Right cardiac atrium (tissue), 5 donors: ENCODE data around the gene EFCAB11. TPM values are rescaled to one million over a fixed set of nuclear protein-coding genes. Genes with fewer than 3 reads are reported as not detected.

ENCODE experiments used
- ATAC-seq, 2 donors: fragments of 200-7000 bp; cut with Tn5 transposase; one replicate each; pipeline versions ENCODE4 v1.8.0 to v1.9.1; 2020; ENCODE audit warnings: moderate library complexity in 2 of 2, mild to moderate bottlenecking in 1 of 2
- DNase-seq, 3 donors: peaks; one replicate each; pipeline ENCODE4 v3.0.0-alpha.2; 2020
- H3K27ac ChIP-seq: one replicate; pipeline ENCODE4 v1.5.1; 2013; ENCODE audit warnings: mild to moderate bottlenecking, low read length, control low read depth, moderate library complexity
- H3K27me3 ChIP-seq: one replicate; pipeline ENCODE4 v1.6.1; 2013; ENCODE audit not compliant: control insufficient read depth, insufficient read depth
- H3K4me1 ChIP-seq: one replicate; pipeline ENCODE4 v1.6.1; 2013; ENCODE audit warnings: low read length; ENCODE audit not compliant: control insufficient read depth, insufficient read depth
- H3K4me3 ChIP-seq: one replicate; pipeline ENCODE4 v1.5.1; 2013; ENCODE audit warnings: low read length, control low read depth
- H3K9me3 ChIP-seq: one replicate; pipeline ENCODE4 v1.6.1; 2013; ENCODE audit warnings: low read length; ENCODE audit not compliant: control insufficient read depth
- WGBS: extraction: QIAGEN DNeasy Blood & Tissue Kit; methylation state at CpG from one replicate; pipeline ENCODE4 v1.1.7; 2013; 5-methylcytosine and 5-hydroxymethylcytosine counted together
- intact Hi-C, 4 donors: fragments of 100-400 bp; cut with DNase I; formaldehyde crosslinking; loops; one replicate each; pipeline versions ENCODE4 v1.11.0 to v1.14.0; 2022 to 2023
- polyA plus RNA-seq: library from polyadenylated mRNA; stranded (reverse); fragments of 200-250 nt; gene quantifications from one replicate; pipeline ENCODE4 v1.2.3, GENCODE V29; 2013
- total RNA-seq, 4 donors: library from RNA; stranded (reverse); fragmentation: NEBNext Ultra II Directional; extraction: Animal tissue kit (Norgen Biotek cat#: 25700); gene quantifications; one replicate each; pipeline ENCODE4 v1.2.1, GENCODE V29; 2021
- donor health status: healthy with polysubstance abuse.
- donor health status: DM: no; HTN: yes; CAD: no.
- donor health status: DM: no; HTN: no; CAD: no.
- donor health status: DM: no; HTN: yes; CAD: no; lungs with severe emphysema.
- donor health status: DM: yes; HTN: yes; CAD: no.

The EFCAB11 gene
- total and polyA plus RNA-seq, 5 donors, result 3.0 to 4.2 (median 4.2) TPM

- no peaks in the 10 kb centered on the region for H3K27me3 ChIP-seq
- ATAC-seq (no peak), DNase-seq (no peak)
- H3K4me3 ChIP-seq, result no peak overlapping the region
- intact Hi-C loops, result no loop called here
- 96% methylated on average over 2 of the region's 2 CpGs for WGBS
- no peaks in the 10 kb centered on the region for H3K4me1 ChIP-seq
- H3K27ac ChIP-seq, result no peak overlapping the region
- H3K9me3 ChIP-seq, result no peaks in the 10 kb centered on the region
Observed at GRCh38 chr14:89983375-89983774, 28.8 kb upstream of the EFCAB11 start.

GRCh38 chr14:89978656-89979055 is 24.1 kb upstream of the EFCAB11 start:
- Histone ChIP-seq H3K4me1 (no peaks in the 10 kb centered on the region), H3K27ac (no peak overlapping the region), H3K27me3 (no peaks in the 10 kb centered on the region), H3K9me3 (no peaks in the 10 kb centered on the region), H3K4me3 (no peak overlapping the region)
- DNase-seq (no peak), ATAC-seq (no peak)
- intact Hi-C loops, result no loop called here
- 62% methylated on average over 4 of the region's 4 CpGs for WGBS

- H3K27ac ChIP-seq, result no peak overlapping the region
- no peak overlapping the region for H3K4me3 ChIP-seq
- no peak for DNase-seq
- H3K9me3 ChIP-seq, result no peaks in the 10 kb centered on the region
- H3K27me3 ChIP-seq, result no peaks in the 10 kb centered on the region
- intact Hi-C loops, result no loop called here
- no peak for ATAC-seq
- H3K4me1 ChIP-seq, result no peaks in the 10 kb centered on the region
- 87% methylated on average over 4 of the region's 4 CpGs for WGBS
Observed at GRCh38 chr14:89977668-89978067, 23.1 kb upstream of the EFCAB11 start.

GRCh38 chr14:89973234-89973823 is 18.8 kb upstream of the EFCAB11 start:
- peak; percentile 61 to 79 (median 78) for DNase-seq
- intact Hi-C loops, result loop anchor here (5.0 kb wide), 2 partner anchors 89 to 264 kb away; partner anchors contain the start of gene KCNK13 (in 2 of the 4)
- Histone ChIP-seq H3K9me3 (no peaks in the 10 kb centered on the region), H3K27ac (no peak overlapping the region), H3K27me3 (no peaks in the 10 kb centered on the region), H3K4me3 (no peak overlapping the region), H3K4me1 (no peaks in the 10 kb centered on the region)
- ATAC-seq, result peak; percentile 85 to 90
- WGBS, result 52% methylated on average over 7 of the region's 7 CpGs

GRCh38 chr14:89965839-89966238 is 11.3 kb upstream of the EFCAB11 start:
- ATAC-seq (no peak), DNase-seq (no peak)
- Histone ChIP-seq H3K4me1 (no peaks in the 10 kb centered on the region), H3K27me3 (no peaks in the 10 kb centered on the region), H3K9me3 (no peaks in the 10 kb centered on the region), H3K27ac (no peak overlapping the region), H3K4me3 (no peak overlapping the region)
- WGBS, result 93% methylated on average over 1 of the region's 1 CpG
- intact Hi-C loops, result no loop called here

GRCh38 chr14:89963288-89963978 is 8.9 kb upstream of the EFCAB11 start:
- ATAC-seq, result no peak
- WGBS, result 93% methylated on average over 10 of the region's 10 CpGs

GRCh38 chr14:89960914-89961313 is 6.4 kb upstream of the EFCAB11 start:
- Histone ChIP-seq H3K9me3 (no peaks in the 10 kb centered on the region), H3K27ac (no peak overlapping the region), H3K4me1 (peaks cover 6% of the 10 kb centered on the region), H3K27me3 (no peaks in the 10 kb centered on the region), H3K4me3 (no peak overlapping the region)
- ATAC-seq, result no peak
- 89% methylated on average over 3 of the region's 3 CpGs for WGBS
- no peak for DNase-seq
- intact Hi-C loops, result no loop called here

More at GRCh38 chr14:89963288-89963978, 8.9 kb upstream of the EFCAB11 start:
- Histone ChIP-seq H3K4me3 (no peak overlapping the region), H3K4me1 (no peaks in the 10 kb centered on the region), H3K27me3 (no peaks in the 10 kb centered on the region), H3K9me3 (no peaks in the 10 kb centered on the region), H3K27ac (no peak overlapping the region)
- intact Hi-C loops, result no loop called here
- no peak for DNase-seq

GRCh38 chr14:89959853-89960445 is 5.4 kb upstream of the EFCAB11 start:
- H3K27ac ChIP-seq, result no peak overlapping the region
- H3K4me1 ChIP-seq, result peaks cover 6% of the 10 kb centered on the region
- WGBS, result 89% methylated on average over 3 of the region's 3 CpGs
- no peak for ATAC-seq
- intact Hi-C loops, result no loop called here
- no peaks in the 10 kb centered on the region for H3K9me3 ChIP-seq
- no peak overlapping the region for H3K4me3 ChIP-seq
- H3K27me3 ChIP-seq, result no peaks in the 10 kb centered on the region
- no peak for DNase-seq

GRCh38 chr14:89958966-89959365 is 4.4 kb upstream of the EFCAB11 start:
- Histone ChIP-seq H3K27ac (no peak overlapping the region), H3K4me1 (peaks cover 6% of the 10 kb centered on the region), H3K4me3 (no peak overlapping the region), H3K27me3 (no peaks in the 10 kb centered on the region), H3K9me3 (no peaks in the 10 kb centered on the region)
- DNase-seq, result no peak
- WGBS, result 59% methylated on average over 1 of the region's 1 CpG
- ATAC-seq, result no peak
- intact Hi-C loops, result no loop called here

- no peaks in the 10 kb centered on the region for H3K9me3 ChIP-seq
- no peak overlapping the region for H3K4me3 ChIP-seq
- peaks cover 6% of the 10 kb centered on the region for H3K4me1 ChIP-seq
- DNase-seq (no peak), ATAC-seq (no peak)
- H3K27me3 ChIP-seq, result no peaks in the 10 kb centered on the region
- intact Hi-C loops, result no loop called here
- H3K27ac ChIP-seq, result no peak overlapping the region
- WGBS, result 96% methylated on average over 8 of the region's 8 CpGs
Observed at GRCh38 chr14:89957791-89958190, 3.3 kb upstream of the EFCAB11 start.

- Histone ChIP-seq H3K4me3 (no peak overlapping the region), H3K27ac (no peak overlapping the region), H3K27me3 (no peaks in the 10 kb centered on the region), H3K4me1 (peaks cover 6% of the 10 kb centered on the region), H3K9me3 (no peaks in the 10 kb centered on the region)
- 86% methylated on average over 1 of the region's 1 CpG for WGBS
- intact Hi-C loops, result no loop called here
- DNase-seq, result no peak
- no peak for ATAC-seq
Observed at GRCh38 chr14:89957376-89957775, 2.8 kb upstream of the EFCAB11 start.
